ENCODE measurements around the gene APBB1IP. TPM values are rescaled to one million over a fixed set of nuclear protein-coding genes. Genes with fewer than 3 reads are reported as not detected.

Gene APBB1IP
- total and polyA plus RNA-seq, 4 donors: 5.4 to 33.5 (median 19.1) TPM

DNA sequence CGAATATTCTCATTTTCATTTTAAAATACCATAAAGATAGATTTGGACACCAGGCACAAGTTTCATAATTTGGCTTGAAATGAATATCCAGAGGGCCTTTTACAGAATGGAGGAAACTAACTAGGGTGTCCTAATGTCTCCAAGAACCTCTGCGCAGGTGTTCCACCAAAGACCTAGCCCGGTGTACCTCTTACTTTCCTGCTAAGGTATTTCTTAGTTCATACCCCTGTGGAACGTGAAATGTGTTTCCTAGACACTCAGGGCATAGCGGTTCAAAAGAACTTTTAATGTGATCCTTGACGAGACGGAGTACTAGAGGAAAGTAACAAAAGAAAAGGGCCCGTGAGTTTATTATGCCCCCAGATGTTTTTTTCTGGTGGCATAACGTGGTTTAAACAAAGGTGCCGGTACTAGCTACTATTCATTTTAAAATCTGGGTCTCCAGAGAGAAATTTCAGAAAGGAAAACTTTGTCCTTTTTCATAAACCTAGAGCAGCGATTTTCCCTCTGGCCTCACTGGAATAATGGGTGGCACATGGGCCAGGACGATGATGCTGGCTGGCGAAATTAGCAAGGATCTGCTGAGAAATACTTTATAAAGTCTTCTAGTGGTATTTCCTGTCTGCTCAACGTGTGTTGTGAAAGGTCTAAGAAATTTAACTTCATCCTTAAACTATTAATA lies 1.4 kb downstream of the APBB1IP start:
- DNase-seq (no peak), ATAC-seq (ENCODE audit: insufficient read depth, low FRiP score) (no peak)
- Histone ChIP-seq H3K36me3 (ENCODE audit: control insufficient read depth in 4 of 4, insufficient read depth in 4 of 4, low read length in 4 of 4) (no peaks in the 10 kb centered on the region), H3K27me3 (ENCODE audit: control insufficient read depth in 3 of 3, insufficient read depth in 3 of 3, low read length in 2 of 3) (peaks cover 0 to 39% (median 22%) of the 10 kb centered on the region in 3 donors), H3K4me1 (ENCODE audit: control insufficient read depth in 5 of 5, insufficient read depth in 5 of 5, low read length in 5 of 5) (peaks cover 0 to 5% (median 0%) of the 10 kb centered on the region in 5 donors), H3K4me3 (no peak overlapping the region), H3K9me3 (ENCODE audit: control insufficient read depth in 4 of 4, insufficient read depth in 3 of 4, low read length in 3 of 4) (peaks cover 0 to 6% (median 0%) of the 10 kb centered on the region in 4 donors), H3K9ac (ENCODE audit: insufficient read depth in 1 of 2, low read length in 2 of 2) (no peak overlapping the region), H3K27ac (ENCODE audit: low read depth in 1 of 2, low read length in 1 of 2) (no peak overlapping the region)
- TF ChIP-seq, protein P1, sequence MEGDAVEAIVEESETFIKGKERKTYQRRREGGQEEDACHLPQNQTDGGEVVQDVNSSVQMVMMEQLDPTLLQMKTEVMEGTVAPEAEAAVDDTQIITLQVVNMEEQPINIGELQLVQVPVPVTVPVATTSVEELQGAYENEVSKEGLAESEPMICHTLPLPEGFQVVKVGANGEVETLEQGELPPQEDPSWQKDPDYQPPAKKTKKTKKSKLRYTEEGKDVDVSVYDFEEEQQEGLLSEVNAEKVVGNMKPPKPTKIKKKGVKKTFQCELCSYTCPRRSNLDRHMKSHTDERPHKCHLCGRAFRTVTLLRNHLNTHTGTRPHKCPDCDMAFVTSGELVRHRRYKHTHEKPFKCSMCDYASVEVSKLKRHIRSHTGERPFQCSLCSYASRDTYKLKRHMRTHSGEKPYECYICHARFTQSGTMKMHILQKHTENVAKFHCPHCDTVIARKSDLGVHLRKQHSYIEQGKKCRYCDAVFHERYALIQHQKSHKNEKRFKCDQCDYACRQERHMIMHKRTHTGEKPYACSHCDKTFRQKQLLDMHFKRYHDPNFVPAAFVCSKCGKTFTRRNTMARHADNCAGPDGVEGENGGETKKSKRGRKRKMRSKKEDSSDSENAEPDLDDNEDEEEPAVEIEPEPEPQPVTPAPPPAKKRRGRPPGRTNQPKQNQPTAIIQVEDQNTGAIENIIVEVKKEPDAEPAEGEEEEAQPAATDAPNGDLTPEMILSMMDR (IDR thresholded peaks at IDR 0.05; ENCODE audit: control extremely low read depth, extremely low read depth): no peak
- WGBS, 2 donors: 32 to 48% methylated on average over 14 of the region's 14 CpGs

DNA sequence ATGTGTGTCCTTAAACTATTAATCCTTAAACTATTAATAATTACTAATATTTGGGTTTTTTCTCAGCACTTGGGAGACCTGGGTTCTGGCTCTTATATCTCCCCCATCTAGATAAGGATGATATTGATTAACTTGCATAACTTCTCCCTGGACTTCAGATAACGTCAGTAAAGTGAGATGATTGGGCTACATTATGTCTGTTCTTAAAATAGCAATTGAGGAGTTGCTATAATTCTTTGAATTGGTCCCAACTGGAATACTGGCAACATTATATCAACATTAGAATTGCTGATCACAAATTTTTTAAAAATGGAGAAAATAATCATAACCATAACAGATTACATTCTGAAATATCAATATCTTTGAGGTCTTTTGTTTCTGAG lies 1.9 kb downstream of the APBB1IP start:
- TF ChIP-seq, protein P1 (IDR thresholded peaks at IDR 0.05; ENCODE audit: control extremely low read depth, extremely low read depth): no peak
- H3K36me3 ChIP-seq (ENCODE audit: control insufficient read depth in 4 of 4, insufficient read depth in 4 of 4, low read length in 4 of 4): no peaks in the 10 kb centered on the region
- H3K4me3 ChIP-seq: no peak overlapping the region
- ATAC-seq (ENCODE audit: insufficient read depth, low FRiP score) (no peak), DNase-seq (no peak)
- H3K9ac ChIP-seq (ENCODE audit: insufficient read depth in 1 of 2, low read length in 2 of 2): no peak overlapping the region
- H3K9me3 ChIP-seq (ENCODE audit: control insufficient read depth in 4 of 4, insufficient read depth in 3 of 4, low read length in 3 of 4): peaks cover 0 to 4% (median 0%) of the 10 kb centered on the region in 4 donors
- 10 to 26% methylated on average over 1 of the region's 1 CpG for WGBS, 2 donors
- H3K27ac ChIP-seq (ENCODE audit: low read depth in 1 of 2, low read length in 1 of 2): no peak overlapping the region
- H3K4me1 ChIP-seq (ENCODE audit: control insufficient read depth in 5 of 5, insufficient read depth in 5 of 5, low read length in 5 of 5): peaks cover 0 to 5% (median 0%) of the 10 kb centered on the region in 5 donors
- H3K27me3 ChIP-seq (ENCODE audit: control insufficient read depth in 3 of 3, insufficient read depth in 3 of 3, low read length in 2 of 3): peaks cover 0 to 39% (median 22%) of the 10 kb centered on the region in 3 donors

DNA sequence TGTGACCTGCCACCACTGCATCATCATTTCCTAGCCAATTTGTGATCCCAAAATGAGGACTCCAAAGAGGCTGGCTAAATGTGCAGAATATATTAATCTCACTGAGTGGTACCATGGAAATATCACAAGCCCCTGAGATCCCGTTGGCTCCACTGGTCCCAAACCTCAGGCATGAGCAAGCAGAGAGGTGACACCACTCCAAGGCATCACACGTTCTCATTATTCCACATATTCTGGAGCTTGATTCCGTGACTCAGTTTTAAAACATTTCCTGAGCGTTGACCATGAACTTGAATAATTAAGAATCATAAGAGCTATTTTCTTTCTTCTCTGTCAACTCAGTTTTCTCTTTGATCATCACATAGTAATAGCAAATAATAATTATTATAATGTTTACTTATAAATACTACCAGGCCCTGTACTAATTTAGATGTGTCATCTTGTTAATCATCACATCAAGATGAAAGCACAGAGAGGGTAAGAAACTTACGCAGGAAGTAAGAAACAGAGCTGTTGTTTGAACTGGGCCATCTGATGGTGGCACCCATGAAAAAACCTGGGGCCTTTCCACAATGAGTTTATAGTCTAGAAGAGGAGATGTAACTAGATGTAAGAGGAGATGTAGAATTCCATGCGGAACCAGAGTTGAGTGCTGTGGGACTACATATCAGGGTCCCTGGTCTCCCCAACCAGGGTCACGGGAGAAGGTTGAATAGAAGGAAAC lies 3.5 kb downstream of the APBB1IP start:
- TF ChIP-seq, protein P1 (IDR thresholded peaks at IDR 0.05; ENCODE audit: control extremely low read depth, extremely low read depth): no peak
- 73 to 92% methylated on average over 7 of the region's 7 CpGs for WGBS, 2 donors
- ATAC-seq (ENCODE audit: insufficient read depth, low FRiP score) (no peak), DNase-seq (no peak)
- Histone ChIP-seq H3K9ac (ENCODE audit: insufficient read depth in 1 of 2, low read length in 2 of 2) (no peak overlapping the region), H3K9me3 (ENCODE audit: control insufficient read depth in 4 of 4, insufficient read depth in 3 of 4, low read length in 3 of 4) (peaks cover 0 to 4% (median 0%) of the 10 kb centered on the region in 4 donors), H3K4me1 (ENCODE audit: control insufficient read depth in 5 of 5, insufficient read depth in 5 of 5, low read length in 5 of 5) (peaks cover 0 to 6% (median 0%) of the 10 kb centered on the region in 5 donors), H3K4me3 (no peak overlapping the region), H3K27ac (ENCODE audit: low read depth in 1 of 2, low read length in 1 of 2) (no peak overlapping the region), H3K27me3 (ENCODE audit: control insufficient read depth in 3 of 3, insufficient read depth in 3 of 3, low read length in 2 of 3) (peaks cover 0 to 37% (median 19%) of the 10 kb centered on the region in 3 donors), H3K36me3 (ENCODE audit: control insufficient read depth in 4 of 4, insufficient read depth in 4 of 4, low read length in 4 of 4) (no peaks in the 10 kb centered on the region)
